CD4-positive, alpha-beta T cell treated with Interleukin-15 for 1 hour (primary cell): ENCODE data around the gene SNAP91.
"Not testable (repeated sequence)": the region's sequence is repeated elsewhere in the genome, so short reads cannot be mapped to it uniquely, and the experiment has no call there.

Source experiments
- DNase-seq: peaks from one replicate; pipeline ENCODE4 v3.0.0-alpha.2; 2020

SNAP91 gene

GRCh38 chr6:83629908-83630307 is 79.0 kb downstream of the SNAP91 start:
- not testable (repeated sequence) for DNase-seq

GRCh38 chr6:83615025-83615999 is 93.6 kb downstream of the SNAP91 start:
- no peak for DNase-seq

- DNase-seq, result no peak
Measured at GRCh38 chr6:83613378-83613777, 95.5 kb downstream of the SNAP91 start.

- no peak for DNase-seq
Measured at GRCh38 chr6:83609248-83609647, 99.7 kb downstream of the SNAP91 start.

- DNase-seq, result no peak
Measured at GRCh38 chr6:83605517-83605916, 103.4 kb downstream of the SNAP91 start.

GRCh38 chr6:83603551-83603950 is 105.3 kb downstream of the SNAP91 start:
- DNase-seq, result no peak

- no peak for DNase-seq
Measured at GRCh38 chr6:83601119-83601518, 107.8 kb downstream of the SNAP91 start.

- DNase-seq, result no peak
Measured at GRCh38 chr6:83600459-83600858, 108.4 kb downstream of the SNAP91 start.

- no peak for DNase-seq
Measured at GRCh38 chr6:83597511-83597910, 111.4 kb downstream of the SNAP91 start.

GRCh38 chr6:83597051-83597450 is 111.8 kb downstream of the SNAP91 start:
- DNase-seq, result no peak

- DNase-seq, result no peak
Measured at GRCh38 chr6:83594941-83595340, 114.0 kb downstream of the SNAP91 start.

- DNase-seq, result no peak
Measured at GRCh38 chr6:83593395-83593785, 115.5 kb downstream of the SNAP91 start.

- DNase-seq, result no peak
Measured at GRCh38 chr6:83592770-83593394, 116.0 kb downstream of the SNAP91 start.

GRCh38 chr6:83590416-83590815 is 118.5 kb downstream of the SNAP91 start:
- DNase-seq, result no peak

- DNase-seq, result no peak
Measured at GRCh38 chr6:83589076-83589475, 119.8 kb downstream of the SNAP91 start.

GRCh38 chr6:83578057-83578456 is 130.8 kb downstream of the SNAP91 start:
- DNase-seq, result no peak

GRCh38 chr6:83574783-83575182 is 134.1 kb downstream of the SNAP91 start:
- DNase-seq, result no peak

GRCh38 chr6:83571663-83572185 is 137.2 kb downstream of the SNAP91 start:
- DNase-seq, result not testable (repeated sequence)

- no peak for DNase-seq
Measured at GRCh38 chr6:83558975-83559374, 149.9 kb downstream of the SNAP91 start.

GRCh38 chr6:83556871-83557270 is 152.0 kb downstream of the SNAP91 start:
- no peak for DNase-seq

GRCh38 chr6:83551748-83552147 is 157.2 kb downstream of the SNAP91 start:
- DNase-seq, result not testable (repeated sequence)

GRCh38 chr6:83550482-83550881 is 158.4 kb downstream of the SNAP91 start:
- DNase-seq, result not testable (repeated sequence)

GRCh38 chr6:83546636-83547035 is 162.3 kb downstream of the SNAP91 start:
- no peak for DNase-seq

GRCh38 chr6:83539678-83540077 is 169.2 kb downstream of the SNAP91 start:
- DNase-seq, result no peak
